GM21737 (cell line): Measurements from ENCODE around the gene AVEN.

Source experiments
- ATAC-seq: cut with Tn5 transposase; IDR thresholded peaks from one replicate; pipeline ENCODE4 v1.9.1; 2021; ENCODE audit warnings: mild to moderate bottlenecking, moderate library complexity; ENCODE audit not compliant: unreplicated experiment

The AVEN gene

DNA sequence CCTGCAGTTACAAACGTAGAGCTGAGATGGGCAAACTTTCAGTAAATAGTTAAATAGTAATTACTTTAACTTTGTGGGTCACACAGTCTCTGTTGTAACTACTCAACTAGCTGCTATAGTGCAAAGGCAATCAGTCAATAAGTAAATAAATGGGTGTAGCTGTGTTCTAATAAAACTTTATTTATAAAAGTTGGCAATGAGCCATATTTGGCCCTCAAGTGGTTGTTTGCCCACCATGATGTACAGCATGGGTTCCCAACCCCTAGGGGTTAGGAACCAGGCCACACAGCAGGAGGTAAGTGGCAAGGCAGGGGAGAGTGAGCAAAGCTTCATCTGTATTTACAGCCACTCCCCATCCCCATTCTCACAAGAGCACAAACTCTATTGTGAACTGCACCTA lies 115.6 kb downstream of the AVEN start:
- no peak for ATAC-seq

DNA sequence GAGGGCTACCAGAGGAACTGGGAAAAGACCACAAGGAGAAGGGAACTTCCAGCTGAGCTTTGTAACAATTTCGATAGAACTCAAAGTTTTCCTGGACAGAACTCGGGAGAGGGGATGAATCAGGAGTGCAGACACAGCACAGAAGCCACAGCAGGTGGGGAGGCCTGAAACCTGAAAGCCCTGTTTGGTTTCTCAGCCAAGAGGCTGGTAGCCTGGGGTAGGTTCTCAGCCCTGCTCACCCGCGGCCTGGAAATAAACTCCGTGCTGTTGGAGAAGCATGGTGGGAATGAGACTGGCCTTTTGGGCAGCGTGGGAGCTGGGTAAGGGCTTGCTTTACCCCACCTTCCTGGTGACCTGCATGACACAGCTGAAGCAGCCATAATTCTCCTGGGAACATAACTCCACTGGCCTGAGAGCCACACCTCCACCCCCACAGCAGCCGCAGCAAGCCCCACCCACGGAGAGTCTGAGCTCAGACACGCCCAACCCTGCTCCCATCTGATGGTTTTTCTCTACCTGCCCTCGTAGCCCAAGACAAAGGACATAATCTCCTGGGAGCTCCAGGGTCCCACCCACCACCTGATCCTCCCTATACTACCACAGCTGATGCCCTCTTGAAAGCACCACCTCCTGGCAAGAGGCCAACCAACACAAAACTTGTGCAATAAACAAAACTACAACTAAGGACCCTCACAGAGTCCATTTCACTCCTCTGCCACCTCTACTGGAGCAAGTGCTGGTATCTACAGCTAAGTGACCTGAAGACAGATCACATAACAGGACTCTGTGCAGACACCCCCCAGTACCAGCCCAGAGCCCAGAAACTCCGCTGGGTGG lies 123.2 kb downstream of the AVEN start:
- ATAC-seq = no peak

DNA sequence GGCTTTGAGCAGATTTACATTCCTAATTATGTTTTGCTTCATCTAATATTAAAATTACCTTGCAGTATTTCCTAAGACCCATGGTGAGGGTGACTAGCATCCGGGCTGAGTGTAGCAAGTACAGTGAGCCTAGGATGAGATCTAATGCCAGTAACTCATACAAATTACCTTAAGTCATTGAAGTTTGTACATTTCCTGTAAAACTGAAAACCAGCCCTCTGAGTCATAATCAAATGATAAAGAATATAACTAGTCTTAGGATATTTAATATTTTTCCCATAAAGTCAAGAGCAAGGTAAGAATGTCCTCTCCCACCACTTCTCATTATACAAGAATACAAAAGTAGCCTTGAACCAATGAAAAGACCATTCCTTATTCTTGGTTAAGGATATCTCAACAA lies 125.5 kb downstream of the AVEN start:
- ATAC-seq = no peak

DNA sequence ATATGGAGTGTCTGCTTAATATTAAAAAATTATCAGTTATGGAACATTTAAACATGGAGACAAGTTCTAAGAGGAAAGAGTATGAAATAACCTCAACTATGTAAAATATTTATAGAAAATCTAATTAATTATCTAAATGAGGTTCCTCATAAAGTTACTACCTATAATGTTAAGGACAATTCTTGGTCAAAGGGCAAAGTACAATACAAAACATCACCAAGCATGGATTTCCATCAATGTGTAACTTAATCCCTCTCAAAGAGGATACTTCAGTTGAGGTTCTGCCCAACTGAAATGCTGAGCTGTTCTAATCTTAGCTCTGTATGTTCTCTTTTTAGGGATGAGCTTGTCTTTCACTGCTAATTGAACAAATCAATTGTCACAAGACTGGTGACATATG lies 126.7 kb downstream of the AVEN start:
- ATAC-seq = no peak

DNA sequence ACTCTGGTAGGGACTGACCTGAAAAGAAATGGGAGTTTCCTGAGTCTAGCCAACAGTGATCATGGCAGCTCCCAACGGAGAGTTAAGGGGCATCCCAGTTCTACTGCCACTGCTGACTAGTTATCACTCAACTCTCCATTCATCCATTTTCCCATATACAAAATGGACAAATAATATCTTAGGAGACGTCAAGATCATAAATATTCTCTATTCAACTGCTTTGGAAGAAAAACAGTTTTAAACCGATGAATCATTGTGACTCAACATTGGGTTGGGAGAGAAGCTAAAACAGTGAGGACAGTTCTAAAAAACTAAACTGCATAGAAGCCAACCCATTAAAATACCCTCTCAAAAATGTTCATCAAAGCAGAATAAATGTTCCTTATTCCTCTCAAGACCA lies 128.3 kb downstream of the AVEN start:
- ATAC-seq = no peak

DNA sequence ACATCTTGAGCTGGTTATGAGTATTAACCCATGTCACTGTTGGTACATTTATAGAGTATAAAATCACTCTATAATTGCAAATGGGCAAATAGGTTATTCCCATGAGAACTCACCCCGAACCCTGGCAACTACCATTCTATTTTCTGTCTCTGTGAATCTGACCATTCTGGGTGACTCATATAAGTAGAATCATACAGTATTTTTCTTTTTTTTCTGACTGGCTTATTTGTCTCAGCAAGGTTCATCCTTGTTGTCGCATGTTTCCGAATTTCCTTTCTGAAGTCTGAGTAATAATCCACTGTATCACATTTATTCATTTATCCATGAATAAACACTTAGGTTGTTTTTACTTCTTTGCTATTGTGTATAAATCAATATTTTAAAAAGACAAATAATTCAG lies 130.6 kb downstream of the AVEN start:
- no peak for ATAC-seq

DNA sequence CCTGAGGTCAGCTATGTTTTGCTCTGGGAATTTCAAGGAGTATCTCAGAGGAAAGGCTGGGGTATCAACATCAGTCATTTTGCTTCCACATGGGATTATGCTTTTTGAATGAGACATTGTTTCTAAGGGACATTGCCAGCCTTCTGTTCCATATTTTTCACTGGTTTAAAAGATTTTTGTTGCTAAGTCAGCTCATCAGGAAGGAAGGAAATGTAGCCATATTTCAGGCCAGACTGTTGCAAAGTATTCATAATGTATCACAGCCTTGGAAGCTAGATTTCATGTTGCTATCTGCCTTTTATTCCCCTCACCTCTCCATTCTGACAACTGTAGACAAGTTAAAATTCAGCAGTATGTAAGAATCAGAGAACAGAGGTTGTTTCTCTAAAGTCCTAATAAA lies 131.7 kb downstream of the AVEN start:
- ATAC-seq = no peak

DNA sequence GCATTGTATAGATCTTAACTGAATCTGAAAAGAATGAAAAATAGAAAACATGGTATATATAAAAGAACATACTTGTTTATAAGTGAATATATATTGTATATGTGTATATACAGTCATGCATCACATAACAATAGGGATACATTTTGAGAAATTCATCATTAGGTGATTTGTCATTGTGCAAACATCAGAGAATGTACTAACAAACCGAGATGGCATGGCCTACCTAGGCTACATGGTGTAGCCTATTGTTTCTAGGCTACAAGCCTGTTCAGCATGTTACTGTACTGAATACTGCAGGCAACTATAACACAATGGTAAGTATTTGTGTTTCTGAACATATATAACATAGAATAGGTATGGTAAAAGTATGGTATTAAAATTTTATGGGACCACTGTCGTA lies 135.3 kb downstream of the AVEN start:
- no peak for ATAC-seq

DNA sequence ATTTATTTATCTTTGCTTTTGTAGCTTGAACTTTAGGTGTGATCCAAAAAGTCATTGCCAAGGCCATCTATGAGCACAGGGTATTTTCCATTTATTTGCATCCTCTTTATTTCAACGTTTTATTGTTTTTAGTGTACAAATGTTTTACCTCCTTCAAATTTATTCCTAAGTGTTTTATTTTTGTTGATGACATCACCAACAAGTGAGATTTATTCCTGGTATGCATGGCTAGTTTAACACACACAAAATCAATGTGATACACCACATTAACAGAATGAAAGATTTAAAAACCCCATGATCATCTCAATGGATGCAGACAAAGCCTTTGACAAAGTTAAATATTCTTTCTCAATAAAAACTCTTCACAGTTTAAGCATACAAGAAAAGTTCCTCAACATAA lies 137.0 kb downstream of the AVEN start:
- ATAC-seq = no peak

DNA sequence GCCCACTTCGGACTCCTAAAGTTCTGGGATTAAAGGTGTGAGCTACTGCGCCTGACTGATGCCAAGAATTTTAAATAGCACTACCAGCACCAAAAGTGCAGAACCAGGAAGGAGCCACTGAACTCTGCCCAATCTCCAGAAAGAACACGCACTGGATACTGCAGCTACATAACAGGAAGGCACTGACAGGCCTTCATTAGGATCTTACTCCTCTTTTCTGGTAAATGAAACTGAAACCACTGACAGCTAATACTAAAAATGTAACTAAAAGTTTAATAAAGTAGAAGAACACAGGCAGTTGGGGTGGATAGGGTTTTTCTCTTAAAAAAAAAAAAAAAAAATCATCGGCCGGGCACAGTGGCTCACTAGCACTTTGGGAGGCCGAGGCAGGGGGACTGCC lies 144.8 kb downstream of the AVEN start:
- no peak for ATAC-seq

DNA sequence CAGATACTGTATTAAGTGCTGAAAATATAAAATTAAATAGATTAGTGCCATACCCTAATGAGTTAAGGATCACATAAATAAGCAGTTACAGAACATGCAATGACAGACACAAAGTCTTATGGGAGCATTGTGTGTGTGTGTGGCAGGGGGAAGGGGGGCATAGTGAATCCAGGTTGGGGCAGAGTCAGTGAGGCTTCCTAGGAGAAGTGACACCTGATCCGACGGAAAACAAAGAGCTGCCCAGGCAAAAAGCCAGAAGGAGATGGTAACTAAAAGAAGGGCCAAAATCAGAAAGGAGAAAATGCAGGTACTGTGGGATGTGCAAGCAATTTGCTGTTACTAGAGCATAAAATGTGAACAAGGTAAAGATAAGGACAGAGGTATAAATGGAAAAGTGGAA lies 150.8 kb downstream of the AVEN start:
- no peak for ATAC-seq

DNA sequence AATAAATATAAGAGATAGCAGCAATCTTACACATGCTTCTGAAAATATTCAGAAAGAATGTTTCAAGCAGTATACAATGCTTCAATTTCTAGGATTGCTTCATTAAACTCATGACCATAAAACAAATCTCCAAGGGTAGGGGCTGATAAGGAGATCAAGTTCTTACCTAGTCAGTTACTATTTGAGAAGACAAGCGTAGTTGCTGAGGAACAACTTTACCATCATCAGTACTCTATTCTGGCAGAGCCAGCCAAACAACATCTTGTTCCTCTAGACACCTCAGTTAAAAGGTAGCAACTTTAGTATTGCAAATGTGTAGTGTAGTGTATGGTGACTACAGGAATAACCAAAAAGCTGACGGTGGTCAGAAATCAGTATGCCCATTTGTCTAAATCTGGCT lies 156.1 kb downstream of the AVEN start:
- no peak for ATAC-seq

DNA sequence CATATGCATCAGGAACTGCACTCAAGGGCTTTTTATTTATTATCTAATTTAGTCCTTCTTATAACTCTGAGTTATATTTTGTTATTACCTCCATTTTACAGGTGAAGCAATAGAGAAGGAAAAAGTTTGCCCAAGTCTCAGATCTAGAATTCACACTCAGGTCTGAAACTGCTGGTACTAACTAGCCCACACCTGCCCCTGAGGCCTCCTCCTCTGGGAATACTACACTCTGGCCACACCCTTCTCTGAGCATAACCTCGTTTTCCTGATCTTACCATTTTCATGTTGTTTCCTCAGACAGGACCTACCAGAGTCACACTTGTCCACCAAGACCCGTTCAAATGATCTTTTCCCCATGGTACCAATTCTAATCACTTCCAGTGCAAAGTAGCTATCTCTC lies 164.8 kb downstream of the AVEN start:
- no peak for ATAC-seq

DNA sequence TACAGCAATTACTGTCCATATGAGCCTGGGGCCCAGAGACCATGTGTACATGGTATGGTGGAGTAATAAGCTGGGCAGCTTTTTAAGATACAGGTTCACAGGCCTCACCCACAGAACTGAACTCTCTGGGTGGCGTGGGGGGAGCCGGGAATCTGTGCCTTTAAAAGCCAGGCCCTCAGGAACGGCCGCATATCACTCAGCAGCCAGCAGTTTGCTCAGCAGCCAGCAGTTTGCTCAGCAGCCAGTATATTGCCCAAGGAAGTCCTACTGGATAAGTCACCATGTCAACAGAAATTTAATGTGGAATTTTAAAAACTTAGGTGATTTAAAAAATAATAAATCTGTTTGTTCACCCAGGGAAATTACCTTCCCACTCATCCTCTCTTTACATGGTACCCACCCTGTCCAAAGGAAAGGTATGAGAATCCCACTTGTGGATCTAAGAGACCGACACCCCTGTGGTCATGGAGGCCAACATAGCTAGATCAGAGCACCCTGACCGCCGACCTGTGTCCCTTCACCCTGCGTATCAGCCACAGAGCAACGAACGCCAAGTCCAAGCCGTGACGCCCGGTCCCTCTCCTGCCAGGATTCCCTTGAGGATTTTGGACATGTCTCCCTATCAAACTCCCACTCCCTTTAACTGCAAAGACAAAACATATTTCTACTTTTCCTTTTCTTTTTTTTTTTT lies 166.4 kb downstream of the AVEN start:
- ATAC-seq = no peak

DNA sequence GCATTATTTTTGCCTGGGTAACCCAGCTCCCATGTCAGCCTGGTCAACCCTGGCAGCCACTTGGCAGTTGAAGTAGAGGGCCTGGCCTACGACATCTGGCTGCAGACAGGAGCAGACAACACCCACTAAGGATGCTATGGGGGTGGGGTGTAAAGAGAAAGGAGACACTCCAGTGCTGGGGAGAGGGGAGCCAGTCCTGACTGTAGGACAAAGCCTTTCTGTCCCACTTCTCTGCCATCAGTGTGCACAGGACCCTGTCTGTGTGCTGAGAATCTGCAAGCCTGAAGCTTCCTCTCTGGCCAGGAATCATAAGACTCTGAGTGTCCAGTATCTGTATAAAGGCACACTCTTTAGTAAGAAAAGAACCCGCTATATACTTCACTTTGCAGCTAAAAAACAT lies 167.0 kb downstream of the AVEN start:
- no peak for ATAC-seq

DNA sequence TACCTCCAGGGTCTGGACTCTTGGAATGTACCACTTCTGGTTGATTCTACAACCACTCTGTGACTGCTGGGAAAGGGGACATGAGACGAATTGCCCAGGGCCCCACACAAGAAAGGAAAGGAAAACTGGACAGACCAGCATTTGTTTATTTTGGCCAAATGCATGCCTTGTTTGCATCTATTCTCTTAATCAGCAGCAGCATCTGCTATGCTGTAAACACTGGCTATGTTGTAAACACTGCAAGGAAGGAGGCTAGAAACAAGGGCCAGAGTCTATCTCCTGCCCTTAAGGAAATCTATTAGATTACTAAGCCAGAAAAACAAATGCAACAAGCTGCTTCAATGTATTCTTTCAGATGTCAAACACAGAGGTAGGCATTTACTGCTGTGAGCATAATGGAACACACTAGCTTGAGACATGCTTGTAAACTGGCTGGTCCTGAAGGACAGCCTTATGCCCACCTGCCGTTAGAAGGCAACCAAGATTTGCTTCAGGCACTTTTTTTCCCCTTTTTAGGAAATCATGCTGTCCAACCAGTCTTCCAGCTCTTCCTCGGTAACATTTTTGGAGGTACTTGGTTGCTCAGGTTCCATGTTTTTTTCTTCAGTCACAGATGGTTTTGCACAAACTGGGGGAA lies 172.8 kb downstream of the AVEN start:
- no peak for ATAC-seq

DNA sequence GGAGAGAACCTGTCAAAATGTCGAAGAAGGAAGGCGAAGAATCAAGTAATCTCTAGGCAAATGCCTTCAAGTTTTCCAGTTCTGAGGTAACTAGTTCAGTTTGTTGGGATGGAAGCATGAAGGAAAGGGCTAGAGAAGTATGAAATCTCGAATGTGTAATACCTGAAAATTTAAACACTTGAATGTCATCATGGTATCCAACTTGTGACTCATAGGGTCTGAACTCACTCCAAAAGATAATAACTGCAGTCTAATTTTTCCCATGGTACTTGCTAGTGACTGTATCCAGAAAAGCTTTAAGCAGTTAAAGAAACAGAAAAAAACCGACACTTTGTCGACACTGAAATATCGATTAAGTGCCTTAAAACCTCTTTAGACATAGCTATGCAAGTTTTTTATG lies 173.6 kb downstream of the AVEN start:
- no peak for ATAC-seq

DNA sequence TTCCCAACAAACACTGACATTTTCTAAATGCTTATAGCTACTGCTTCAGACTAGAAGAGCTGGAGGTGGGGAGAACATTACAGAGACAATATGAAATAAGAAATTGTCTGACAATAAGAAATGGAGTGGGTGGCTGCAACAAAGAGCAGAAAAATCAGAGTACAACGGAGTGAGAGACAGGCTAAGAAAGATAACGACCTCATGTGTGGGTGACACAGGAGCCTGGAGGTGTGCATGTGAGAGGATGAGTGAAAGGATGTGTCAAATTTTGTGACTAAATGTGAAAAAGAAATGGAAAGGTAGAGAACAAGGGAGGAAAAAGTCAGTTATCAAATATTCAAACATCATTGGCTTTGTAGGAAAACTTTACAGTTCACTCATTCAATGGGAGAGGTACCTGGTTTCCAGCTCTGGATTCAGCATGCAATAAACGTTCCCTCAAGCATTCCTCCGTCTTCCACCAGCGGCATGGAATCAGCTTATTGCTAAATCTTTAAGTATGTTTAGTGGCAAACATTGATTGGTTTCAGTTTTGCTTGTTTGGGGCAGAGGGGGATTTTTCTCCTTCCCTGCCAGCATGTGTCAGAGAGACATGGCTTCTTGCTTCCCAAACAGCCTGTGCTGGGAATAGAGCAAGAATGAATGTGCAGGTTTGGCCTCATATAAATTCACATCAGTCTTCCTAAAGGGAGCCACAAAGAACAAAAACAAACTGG lies 174.5 kb downstream of the AVEN start:
- ATAC-seq = no peak

DNA sequence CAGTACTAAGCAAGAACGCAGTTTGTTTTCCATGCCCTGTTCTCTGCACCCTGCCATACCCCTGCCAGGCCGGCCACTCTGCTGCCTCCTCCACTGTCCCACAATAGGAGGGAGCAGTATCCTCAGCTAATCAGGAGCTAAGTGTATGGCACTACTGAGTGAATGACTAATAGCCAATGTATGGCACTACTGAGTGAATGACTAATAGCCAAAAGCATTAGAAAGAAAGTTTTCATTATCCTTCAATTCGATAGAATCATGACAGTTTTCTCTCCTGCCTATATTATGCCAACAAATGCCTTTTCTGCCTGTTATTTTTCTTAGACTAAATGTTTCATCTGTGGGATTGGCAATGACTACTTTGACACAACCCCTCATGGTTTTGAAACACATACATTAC lies 178.2 kb downstream of the AVEN start:
- ATAC-seq = no peak

DNA sequence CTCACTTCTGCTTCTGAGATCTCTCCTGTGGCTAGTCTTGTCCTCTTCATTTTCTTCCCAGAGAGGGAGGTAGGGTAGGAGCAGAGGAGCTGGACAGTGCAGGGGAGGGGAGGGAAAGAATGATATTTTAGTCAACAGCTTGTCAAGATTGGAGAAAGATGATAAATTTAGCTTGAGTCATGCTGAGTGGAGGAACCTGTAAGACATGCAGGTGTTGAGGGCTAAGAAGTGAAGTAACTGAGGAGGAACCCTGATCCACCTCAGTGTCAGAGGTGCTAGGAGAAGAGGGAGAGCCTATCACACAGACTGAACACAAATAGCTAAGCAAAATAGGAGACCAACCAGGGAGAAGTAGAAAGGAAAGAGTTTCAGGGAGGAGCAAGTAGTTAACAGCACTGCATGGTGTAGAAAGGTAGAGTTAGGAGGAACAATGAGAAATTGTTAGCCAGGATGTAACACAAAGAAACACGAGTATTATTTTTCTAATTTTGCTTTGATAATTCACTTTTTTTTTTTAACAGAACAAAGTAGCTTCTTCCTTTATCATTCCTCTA lies 178.9 kb downstream of the AVEN start:
- no peak for ATAC-seq

DNA sequence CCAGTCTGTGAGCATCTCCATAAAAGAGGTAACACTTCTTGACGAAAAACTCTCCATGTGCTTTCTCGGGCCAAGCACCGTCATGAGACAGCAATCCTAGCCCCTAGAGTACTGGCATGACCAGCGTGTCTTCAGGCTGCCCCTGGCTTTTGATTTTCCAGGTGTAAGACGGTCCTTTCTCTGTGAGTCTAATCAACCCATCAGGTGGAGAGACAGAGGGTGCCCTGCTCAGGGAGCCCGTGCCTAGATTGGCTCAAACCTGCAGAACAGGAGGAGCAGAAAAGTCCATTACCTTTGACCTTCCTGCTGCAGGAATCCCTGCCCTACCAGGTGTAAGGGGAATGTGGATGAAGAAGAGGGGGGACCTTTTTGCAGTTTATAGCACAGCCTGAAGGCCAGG lies 180.2 kb downstream of the AVEN start:
- no peak for ATAC-seq
